D341Med (cell line): ENCODE results near the gene XIRP1.
"Not testable (repeated sequence)": the region's sequence is repeated elsewhere in the genome, so short reads cannot be mapped to it uniquely, and the experiment has no call there.

Experiments
- DNase-seq: peaks from one replicate; pipeline ENCODE4 v3.0.0; 2012; ENCODE audit warnings: low spot score

The XIRP1 gene

GRCh38 chr3:39192490-39193092 is at the start of gene XIRP1:
XIRP1 (minus strand) TSS chr3:39192595; CDS start chr3:39189445, 3,150 bp downstream.
- DNase-seq: no peak

- DNase-seq: no peak
Observed at GRCh38 chr3:39241561-39241960, 49.2 kb upstream of the XIRP1 start.

- no peak for DNase-seq
Observed at GRCh38 chr3:39237027-39237426, 44.6 kb upstream of the XIRP1 start.

GRCh38 chr3:39234651-39235050 is 42.3 kb upstream of the XIRP1 start:
- no peak for DNase-seq

GRCh38 chr3:39232859-39233258 is 40.5 kb upstream of the XIRP1 start:
- DNase-seq: no peak

- DNase-seq: no peak
Observed at GRCh38 chr3:39230453-39230852, 38.1 kb upstream of the XIRP1 start.

GRCh38 chr3:39228496-39228895 is 36.1 kb upstream of the XIRP1 start:
- DNase-seq: no peak

GRCh38 chr3:39227596-39227995 is 35.2 kb upstream of the XIRP1 start:
- DNase-seq: not testable (repeated sequence)

GRCh38 chr3:39226106-39226741 is 33.8 kb upstream of the XIRP1 start:
- DNase-seq: no peak

- DNase-seq: no peak
Observed at GRCh38 chr3:39224288-39224687, 31.9 kb upstream of the XIRP1 start.

GRCh38 chr3:39222939-39223338 is 30.5 kb upstream of the XIRP1 start:
- no peak for DNase-seq

GRCh38 chr3:39222462-39222861 is 30.1 kb upstream of the XIRP1 start:
- DNase-seq: no peak

GRCh38 chr3:39221141-39221530 is 28.7 kb upstream of the XIRP1 start:
- DNase-seq: no peak

- DNase-seq: no peak
Observed at GRCh38 chr3:39220407-39221140, 28.2 kb upstream of the XIRP1 start.

- no peak for DNase-seq
Observed at GRCh38 chr3:39219702-39220101, 27.3 kb upstream of the XIRP1 start.

GRCh38 chr3:39216176-39216790 is 23.9 kb upstream of the XIRP1 start:
- no peak for DNase-seq

- DNase-seq: no peak
Observed at GRCh38 chr3:39213613-39214012, 21.2 kb upstream of the XIRP1 start.

- DNase-seq: no peak
Observed at GRCh38 chr3:39212665-39213064, 20.3 kb upstream of the XIRP1 start.

GRCh38 chr3:39211332-39212130 is 19.1 kb upstream of the XIRP1 start:
- DNase-seq: no peak

GRCh38 chr3:39210078-39210477 is 17.7 kb upstream of the XIRP1 start:
- DNase-seq: no peak

- no peak for DNase-seq
Observed at GRCh38 chr3:39209329-39209970, 17.1 kb upstream of the XIRP1 start.
